Loucy (cell line): ENCODE measurements around the gene ZNF581.

Source experiments
- H2AFZ ChIP-seq: fragments of 200-600 bp; sonication (generic); 2 replicates; pipeline ENCODE4 v1.6.0; 2016; ENCODE audit warnings: antibody characterized with exemption, mild to moderate bottlenecking, low read length, moderate library complexity
- H3F3A ChIP-seq: fragments of 200-600 bp; 2 replicates; pipeline ENCODE4 v1.6.0; 2016; ENCODE audit warnings: antibody characterized with exemption, low read depth, mild to moderate bottlenecking
- H3K27me3 ChIP-seq: fragments of 200-600 bp; sonication (generic); 2 replicates; pipeline ENCODE4 v1.6.1; 2014; ENCODE audit warnings: low read length, mild to moderate bottlenecking; ENCODE audit not compliant: insufficient read depth, poor library complexity, severe bottlenecking
- H3K36me3 ChIP-seq: fragments of 200-600 bp; sonication (generic); 2 replicates; pipeline ENCODE4 v1.6.1; 2016; ENCODE audit warnings: low read length; ENCODE audit not compliant: insufficient read depth
- H3K4me1 ChIP-seq: fragments of 200-600 bp; sonication (generic); 2 replicates; pipeline ENCODE4 v1.5.1; 2014; ENCODE audit warnings: low read length, mild to moderate bottlenecking; ENCODE audit not compliant: insufficient read depth, poor library complexity, severe bottlenecking
- H3K4me2 ChIP-seq: fragments of 200-600 bp; sonication (generic); 2 replicates; pipeline ENCODE4 v1.6.0; 2014; ENCODE audit warnings: antibody characterized with exemption, low read length, low read depth, mild to moderate bottlenecking; ENCODE audit not compliant: poor library complexity, severe bottlenecking
- H3K4me3 ChIP-seq: fragments of 200-600 bp; sonication (generic); 2 replicates; pipeline ENCODE4 v1.5.1; 2014; ENCODE audit warnings: low read length, mild to moderate bottlenecking, mixed read lengths; ENCODE audit not compliant: poor library complexity, severe bottlenecking
- H3K79me2 ChIP-seq: fragments of 200-600 bp; sonication (generic); 2 replicates; pipeline ENCODE4 v1.6.1; 2014; ENCODE audit warnings: low read length; ENCODE audit not compliant: insufficient read depth
- H3K9ac ChIP-seq: fragments of 200-600 bp; sonication (generic); 2 replicates; pipeline ENCODE4 v1.6.0; 2014; ENCODE audit warnings: mild to moderate bottlenecking, low read depth, low read length, moderate library complexity; ENCODE audit not compliant: poor library complexity, severe bottlenecking
- H3K9me2 ChIP-seq: fragments of 200-600 bp; sonication (generic); replicated peaks from 2 replicates; pipeline ENCODE4 v1.6.1; 2016; ENCODE audit warnings: low read depth, low read length, mixed read lengths
- H3K9me3 ChIP-seq: fragments of 200-600 bp; sonication (generic); 2 replicates; pipeline ENCODE4 v1.6.1; 2014; ENCODE audit warnings: mild to moderate bottlenecking, antibody characterized with exemption, low read length, low read depth; ENCODE audit not compliant: insufficient read depth
- H4K20me1 ChIP-seq: fragments of 200-600 bp; sonication (generic); 2 replicates; pipeline ENCODE4 v1.6.0; 2014; ENCODE audit warnings: antibody characterized with exemption, low read length, mild to moderate bottlenecking; ENCODE audit not compliant: insufficient read depth, poor library complexity, severe bottlenecking
- CTCF ChIP-seq: fragments of 200-600 bp; sonication (generic); conservative IDR thresholded peaks from 2 replicates; pipeline ENCODE4 v1.5.1; 2014; ENCODE audit warnings: mild to moderate bottlenecking, antibody characterized with exemption, low read length
- EZH2phosphoT487 ChIP-seq: fragments of 200-600 bp; IDR thresholded peaks from 2 replicates; pipeline ENCODE4 v1.6.1; 2018; ENCODE audit warnings: antibody characterized with exemption, mild to moderate bottlenecking, moderate library complexity, borderline replicate concordance

ZNF581 gene

GRCh38 chr19:55655648-55656040 lies 12.2 kb downstream of the ZNF581 start:
- Histone ChIP-seq H3K9me3 (no peaks in the 10 kb centered on the region), H3K4me3 (peak overlapping the region; percentile 82), H4K20me1 (peaks cover 52% of the 10 kb centered on the region), H3K27me3 (peaks cover 4% of the 10 kb centered on the region), H3K4me1 (peaks cover 33% of the 10 kb centered on the region), H3F3A (no peaks in the 10 kb centered on the region), H3K36me3 (peaks cover 16% of the 10 kb centered on the region; the same call in 1 of the 2 replicates), H2AFZ (no peak overlapping the region), H3K4me2 (peak overlapping the region; percentile 94), H3K79me2 (peaks cover 57% of the 10 kb centered on the region), H3K9me2 (no peaks in the 10 kb centered on the region), H3K9ac (peak overlapping the region; percentile 95)
- TF ChIP-seq EZH2phosphoT487 (no peak), CTCF (no peak)

GRCh38 chr19:55656552-55656951 lies 13.1 kb downstream of the ZNF581 start:
- no peak for TF ChIP-seq CTCF
- TF ChIP-seq EZH2phosphoT487: no peak
- Histone ChIP-seq H3K36me3 (peaks cover 25% of the 10 kb centered on the region; the same call in 1 of the 2 replicates), H3K4me1 (peaks cover 33% of the 10 kb centered on the region)

GRCh38 chr19:55656988-55657747 lies 13.7 kb downstream of the ZNF581 start:
- no peaks in the 10 kb centered on the region for H3K9me3 ChIP-seq
- H3K9ac ChIP-seq: peak overlapping the region; percentile 95
- H3K9me2 ChIP-seq: no peaks in the 10 kb centered on the region
- H3F3A ChIP-seq: no peaks in the 10 kb centered on the region
- H3K36me3 ChIP-seq: peaks cover 31% of the 10 kb centered on the region
- peaks cover 72% of the 10 kb centered on the region for H3K79me2 ChIP-seq
- H3K4me1 ChIP-seq: peaks cover 33% of the 10 kb centered on the region
- peak overlapping the region; percentile 94 for H3K4me2 ChIP-seq
- H3K27me3 ChIP-seq: peaks cover 4% of the 10 kb centered on the region
- TF ChIP-seq CTCF: no peak
- no peak for TF ChIP-seq EZH2phosphoT487
- no peak overlapping the region for H2AFZ ChIP-seq
- H4K20me1 ChIP-seq: peaks cover 67% of the 10 kb centered on the region
- peak overlapping the region; percentile 82 for H3K4me3 ChIP-seq

More at GRCh38 chr19:55656552-55656951, 13.1 kb downstream of the ZNF581 start:
- peak overlapping the region; percentile 82 for H3K4me3 ChIP-seq
- no peaks in the 10 kb centered on the region for H3F3A ChIP-seq
- no peaks in the 10 kb centered on the region for H3K9me2 ChIP-seq
- H4K20me1 ChIP-seq: peaks cover 61% of the 10 kb centered on the region
- H2AFZ ChIP-seq: no peak overlapping the region
- H3K4me2 ChIP-seq: peak overlapping the region; percentile 94
- H3K79me2 ChIP-seq: peaks cover 66% of the 10 kb centered on the region
- H3K9me3 ChIP-seq: no peaks in the 10 kb centered on the region
- peaks cover 4% of the 10 kb centered on the region for H3K27me3 ChIP-seq
- peak overlapping the region; percentile 95 for H3K9ac ChIP-seq
